SK-N-SH (cell line): Measurements from ENCODE around the gene CDC45. TPM values are rescaled to one million over a fixed set of nuclear protein-coding genes. Genes with fewer than 3 reads are reported as not detected.
"Not testable (repeated sequence)": the region's sequence is repeated elsewhere in the genome, so short reads cannot be mapped to it uniquely, and the experiment has no call there.

Source experiments
- CTCF ChIA-PET: fragments of 300-600, 350-600 bp; formaldehyde crosslinking; extraction: SDS; loops from one replicate; lab custom pipeline; 2021; lab: Yijun Ruan, JAX
- POLR2A ChIA-PET: fragments of 350-600 bp; sonication (Branson Sonifier 250); formaldehyde crosslinking; extraction: SDS; loops from one replicate; lab custom pipeline; 2020; ENCODE audit warnings: antibody characterized with exemption, inconsistent platforms; lab: Yijun Ruan, JAX
- DNase-seq: peaks from one replicate; pipeline ENCODE4 v3.0.0; 2012
- H2AFZ ChIP-seq: fragments of 200-600 bp; sonication (generic); 2 replicates; pipeline ENCODE4 v1.8.1; 2016; ENCODE audit warnings: antibody characterized with exemption, mild to moderate bottlenecking, low read depth
- H3F3A ChIP-seq: fragments of 200-600 bp; sonication (generic); replicated peaks from 2 replicates; pipeline ENCODE3; 2016; ENCODE audit warnings: antibody characterized with exemption, mild to moderate bottlenecking; ENCODE audit not compliant: insufficient read depth
- H3K27ac ChIP-seq, 2 experiments: fragments of 200-500 bp in 1 of 2; fragments of 200-600 bp in 1 of 2; sonication (Bioruptor generic) in 1 of 2; sonication (generic), shearing (Covaris generic) in 1 of 2; 2 replicates each; pipeline versions ENCODE4 v1.5.1 to v1.6.1; 2014 to 2016; ENCODE audit warnings: low read depth in 2 of 2, inconsistent platforms in 1 of 2, low read length in 1 of 2, mild to moderate bottlenecking in 1 of 2, mixed read lengths in 1 of 2
- H3K27me3 ChIP-seq: fragments of 200-600 bp; sonication (generic), shearing (Covaris generic); 2 replicates; pipeline ENCODE4 v1.6.1; 2016; ENCODE audit warnings: mixed run types; ENCODE audit not compliant: insufficient read depth
- H3K36me3 ChIP-seq, 2 experiments: fragments of 200-500 bp in 1 of 2; fragments of 200-600 bp in 1 of 2; sonication (Bioruptor generic) in 1 of 2; sonication (generic) in 1 of 2; replicated peaks in 1 of 2; 2 replicates each; pipeline versions ENCODE3 to v1.5.1; 2014 to 2016; ENCODE audit warnings: low read length in 1 of 2, mild to moderate bottlenecking in 1 of 2; ENCODE audit not compliant: insufficient read depth in 2 of 2, control insufficient read depth in 1 of 2
- H3K4me1 ChIP-seq, 2 experiments: fragments of 200-500 bp in 1 of 2; fragments of 200-600 bp in 1 of 2; sonication (Bioruptor generic) in 1 of 2; sonication (generic), shearing (Covaris generic) in 1 of 2; 2 replicates each; pipeline versions ENCODE4 v1.5.1 to v1.6.1; 2014 to 2016; ENCODE audit warnings: low read depth in 1 of 2, low read length in 1 of 2, mixed run types in 1 of 2; ENCODE audit not compliant: insufficient read depth in 2 of 2, control insufficient read depth in 1 of 2
- H3K4me2 ChIP-seq: fragments of 200-600 bp; sonication (generic), shearing (Covaris generic); 2 replicates; pipeline ENCODE4 v1.6.1; 2017; ENCODE audit warnings: mixed run types
- H3K4me3 ChIP-seq, 2 experiments: fragments of 200-500 bp in 1 of 2; fragments of 200-600 bp in 1 of 2; sonication (Bioruptor generic) in 1 of 2; sonication (generic), shearing (Covaris generic) in 1 of 2; 2 replicates each; pipeline versions ENCODE4 v1.5.1 to v1.8.1; 2014 to 2016; ENCODE audit warnings: low read depth in 2 of 2, inconsistent platforms in 1 of 2, low read length in 1 of 2, mild to moderate bottlenecking in 1 of 2, mixed read lengths in 1 of 2, moderate library complexity in 1 of 2
- H3K79me2 ChIP-seq: fragments of 200-600 bp; sonication (generic); 2 replicates; pipeline ENCODE4 v1.8.1; 2017; ENCODE audit warnings: mild to moderate bottlenecking; ENCODE audit not compliant: insufficient read depth
- H3K9ac ChIP-seq: fragments of 200-600 bp; sonication (generic); 2 replicates; pipeline ENCODE4 v1.6.1; 2017; ENCODE audit warnings: mixed run types
- H3K9me2 ChIP-seq: fragments of 200-600 bp; sonication (generic); 2 replicates; pipeline ENCODE4 v1.6.1; 2017; ENCODE audit warnings: mixed run types
- H3K9me3 ChIP-seq: fragments of 200-600 bp; sonication (generic); 2 replicates; pipeline ENCODE4 v1.6.1; 2017; ENCODE audit warnings: mixed run types, mild to moderate bottlenecking, moderate library complexity
- H4K20me1 ChIP-seq: fragments of 200-600 bp; sonication (generic); 2 replicates; pipeline ENCODE4 v1.6.1; 2017; ENCODE audit warnings: mild to moderate bottlenecking, mixed run types; ENCODE audit not compliant: insufficient read depth
- CTCF ChIP-seq: fragments of 200-600 bp; sonication (generic); IDR thresholded peaks from 2 replicates; pipeline ENCODE4 v1.6.1; 2017; ENCODE audit warnings: antibody characterized with exemption, mild to moderate bottlenecking, moderate library complexity
- EZH2phosphoT487 ChIP-seq: fragments of 200-600 bp; sonication (generic); IDR thresholded peaks from 2 replicates; pipeline ENCODE4 v1.6.1; 2017; ENCODE audit warnings: low read depth, mixed run types, mild to moderate bottlenecking, antibody characterized with exemption, moderate library complexity, borderline replicate concordance
- FOXJ3 ChIP-seq: sonication (generic); formaldehyde crosslinking; IDR thresholded peaks from 2 replicates; pipeline ENCODE4 v1.5.1; 2020; ENCODE audit warnings: mild to moderate bottlenecking, missing genetic modification reagents
- MXI1 ChIP-seq: IDR thresholded peaks from 2 replicates; pipeline ENCODE4 v1.6.1; 2012; ENCODE audit warnings: mild to moderate bottlenecking, low read depth, low read length, improper control_type of control experiment
- NRF1 ChIP-seq: IDR thresholded peaks from 2 replicates; pipeline ENCODE4 v1.6.1; 2012; ENCODE audit warnings: low read depth, mild to moderate bottlenecking, low read length
- RCOR1 ChIP-seq: fragments of 150-350 bp; IDR thresholded peaks from 2 replicates; pipeline ENCODE4 v1.6.1; 2017; ENCODE audit warnings: antibody characterized with exemption, low read length
- REST ChIP-seq: IDR thresholded peaks from 2 replicates; pipeline ENCODE4 v1.6.1; 2012; ENCODE audit warnings: mild to moderate bottlenecking, low read depth, low read length, moderate library complexity
- TAF1 ChIP-seq: IDR thresholded peaks from 2 replicates; pipeline ENCODE4 v1.6.1; 2012; ENCODE audit warnings: low read depth, mild to moderate bottlenecking, low read length, moderate library complexity, borderline replicate concordance
- TCF12 ChIP-seq: IDR thresholded peaks from 2 replicates; pipeline ENCODE4 v1.4.0; 2012
- YY1 ChIP-seq: IDR thresholded peaks from 2 replicates; pipeline ENCODE4 v1.4.0; 2012; ENCODE audit warnings: low read depth, mild to moderate bottlenecking
- WGBS: methylation state at CpG from one replicate; pipeline ENCODE4 v1.1.6; 2017; ENCODE audit warnings: low lambda C conversion rate; 5-methylcytosine and 5-hydroxymethylcytosine counted together
- polyA plus RNA-seq, 3 experiments: library from polyadenylated mRNA; depleted of rRNA; stranded (reverse); fragments of >200 nt; gene quantifications; 2 replicates each; pipeline ENCODE4 v1.2.3, GENCODE V29; 2012

CDC45 gene
- polyA plus RNA-seq, 1 of the 3 experiments (the other 2 are of a cell fraction): 23.6 TPM

GRCh38 chr22:19531327-19531726 lies 51.6 kb downstream of the CDC45 start:
- POLR2A ChIA-PET: interaction anchor here (0.7 kb wide), 1 partner anchor 30 kb away, joined by 3 read pairs; no protein-coding TSS in a partner anchor
- H4K20me1 ChIP-seq, H3K4me3 ChIP-seq, H3K27ac ChIP-seq, H3F3A ChIP-seq, H3K36me3 ChIP-seq, H3K79me2 ChIP-seq, DNase-seq, H3K9me3 ChIP-seq, H2AFZ ChIP-seq, H3K4me2 ChIP-seq, H3K4me1 ChIP-seq, H3K9me2 ChIP-seq, H3K9ac ChIP-seq, H3K27me3 ChIP-seq: not testable (repeated sequence)
- CTCF ChIA-PET: interaction anchor here (1.5 to 1.8 kb wide), 2 partner anchors 10 to 99 kb away, joined by 3 to 7 read pairs; no protein-coding TSS in a partner anchor
- WGBS: 65% methylated on average over 6 of the region's 6 CpGs

GRCh38 chr22:19533049-19533626 lies 53.4 kb downstream of the CDC45 start:
- DNase-seq: no peak
- Histone ChIP-seq H3K9ac (no peak overlapping the region), H4K20me1 (no peaks in the 10 kb centered on the region), H2AFZ (no peak overlapping the region), H3K4me3 (no peak overlapping the region)
- TF ChIP-seq RCOR1: no peak
- no peak for TF ChIP-seq NRF1
- TF ChIP-seq REST: no peak
- no peak for TF ChIP-seq FOXJ3 (CRISPR knock-in tag)
- TF ChIP-seq MXI1: no peak
- TF ChIP-seq TCF12: no peak
- no peak for TF ChIP-seq CTCF
- TF ChIP-seq YY1: no peak
- TF ChIP-seq TAF1: no peak
- no peak for TF ChIP-seq EZH2phosphoT487
- TF ChIP-seq, all 33 proteins: peak for 0
- POLR2A ChIA-PET: no interaction called here
- Histone ChIP-seq H3K4me1 (no peaks in the 10 kb centered on the region), H3F3A (no peaks in the 10 kb centered on the region), H3K4me2 (no peak overlapping the region), H3K79me2 (no peaks in the 10 kb centered on the region), H3K27ac (no peak overlapping the region), H3K36me3 (no peaks in the 10 kb centered on the region), H3K9me2 (no peaks in the 10 kb centered on the region), H3K9me3 (no peaks in the 10 kb centered on the region), H3K27me3 (no peaks in the 10 kb centered on the region; the same call in 1 of the 2 replicates)
- CTCF ChIA-PET: interaction anchor here (0.9 to 1.1 kb wide), 2 partner anchors 10 to 377 kb away, joined by 3 read pairs; no protein-coding TSS in a partner anchor
- 71% methylated on average over 8 of the region's 8 CpGs for WGBS
